ENCODE measurements around the gene MACROD2. TPM values are rescaled to one million over a fixed set of nuclear protein-coding genes. Genes with fewer than 3 reads are reported as not detected.

MACROD2 gene
- total RNA-seq, 1 experiment from 2014 or later, result 3.7 TPM

GRCh38 chr20:15020845-15021244 lies 1025.5 kb downstream of the MACROD2 start:
- no peak for ATAC-seq
- DNase-seq (ENCODE audit: low read depth, low spot score), result no peak
- ChIA-PET POLR2A (no interaction called here), RAD21 (ENCODE audit: low non-redundant PET in 1 of 2, low total read pairs in 2 of 2, uncharacterized antibody in 2 of 2, unreplicated experiment in 2 of 2) (no interaction called here), CTCF (no interaction called here)
- Histone ChIP-seq H3K4me1 (ENCODE audit: control insufficient read depth in 1 of 2, insufficient read depth in 2 of 2, low read length in 2 of 2) (no peaks in the 10 kb centered on the region), H3K79me2 (ENCODE audit: insufficient read depth, low read length) (no peaks in the 10 kb centered on the region), H4K20me1 (ENCODE audit: insufficient read depth) (no peaks in the 10 kb centered on the region), H3K27ac (ENCODE audit: low read depth, low read length) (no peak overlapping the region), H2AFZ (ENCODE audit: low read depth, low read length, poor library complexity, severe bottlenecking) (no peak overlapping the region), H3K4me3 (replicated peaks in 1 of 2; ENCODE audit: low read depth in 1 of 2, low read length in 2 of 2) (no peak overlapping the region), H3K9ac (ENCODE audit: low read length) (no peak overlapping the region), H3K27me3 (ENCODE audit: insufficient read depth, low read length) (no peaks in the 10 kb centered on the region), H3K36me3 (ENCODE audit: control insufficient read depth in 1 of 2, insufficient read depth in 2 of 2, low read length in 2 of 2) (no peaks in the 10 kb centered on the region), H3K9me2 (ENCODE audit: insufficient read depth) (no peaks in the 10 kb centered on the region), H3K9me3 (ENCODE audit: control insufficient read depth in 1 of 2, insufficient read depth in 1 of 2, low read depth in 1 of 2, low read length in 2 of 2) (no peaks in the 10 kb centered on the region), H3K4me2 (ENCODE audit: low read length) (no peak overlapping the region)
- no peak for TF ChIP-seq CBX3 (IDR thresholded peaks at IDR 0.05; ENCODE audit: low read depth)
- TF ChIP-seq CEBPB (IDR thresholded peaks at IDR 0.05; ENCODE audit: low read depth), result no peak
- TF ChIP-seq SIN3A (IDR thresholded peaks at IDR 0.05; ENCODE audit: low read depth), result no peak
- no peak for TF ChIP-seq ZNF274 (IDR thresholded peaks at IDR 0.05; ENCODE audit: low read depth, low read length)
- TF ChIP-seq TCF7L2 (IDR thresholded peaks at IDR 0.05; ENCODE audit: borderline replicate concordance, extremely low read depth, insufficient read depth, insufficient read length), result no peak
- no peak for TF ChIP-seq RAD21 (IDR thresholded peaks at IDR 0.05; ENCODE audit: low read depth)
- no peak for TF ChIP-seq POLR2A (IDR thresholded peaks at IDR 0.05; ENCODE audit: borderline replicate concordance, extremely low read depth, insufficient read depth, insufficient read length)
- no peak for TF ChIP-seq EZH2 (IDR thresholded peaks at IDR 0.05)
- no peak for TF ChIP-seq SP1 (IDR thresholded peaks at IDR 0.05; ENCODE audit: low read depth)
- TF ChIP-seq, protein P1, sequence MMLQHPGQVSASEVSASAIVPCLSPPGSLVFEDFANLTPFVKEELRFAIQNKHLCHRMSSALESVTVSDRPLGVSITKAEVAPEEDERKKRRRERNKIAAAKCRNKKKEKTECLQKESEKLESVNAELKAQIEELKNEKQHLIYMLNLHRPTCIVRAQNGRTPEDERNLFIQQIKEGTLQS (IDR thresholded peaks at IDR 0.05), result no peak
- TF ChIP-seq, protein P2, sequence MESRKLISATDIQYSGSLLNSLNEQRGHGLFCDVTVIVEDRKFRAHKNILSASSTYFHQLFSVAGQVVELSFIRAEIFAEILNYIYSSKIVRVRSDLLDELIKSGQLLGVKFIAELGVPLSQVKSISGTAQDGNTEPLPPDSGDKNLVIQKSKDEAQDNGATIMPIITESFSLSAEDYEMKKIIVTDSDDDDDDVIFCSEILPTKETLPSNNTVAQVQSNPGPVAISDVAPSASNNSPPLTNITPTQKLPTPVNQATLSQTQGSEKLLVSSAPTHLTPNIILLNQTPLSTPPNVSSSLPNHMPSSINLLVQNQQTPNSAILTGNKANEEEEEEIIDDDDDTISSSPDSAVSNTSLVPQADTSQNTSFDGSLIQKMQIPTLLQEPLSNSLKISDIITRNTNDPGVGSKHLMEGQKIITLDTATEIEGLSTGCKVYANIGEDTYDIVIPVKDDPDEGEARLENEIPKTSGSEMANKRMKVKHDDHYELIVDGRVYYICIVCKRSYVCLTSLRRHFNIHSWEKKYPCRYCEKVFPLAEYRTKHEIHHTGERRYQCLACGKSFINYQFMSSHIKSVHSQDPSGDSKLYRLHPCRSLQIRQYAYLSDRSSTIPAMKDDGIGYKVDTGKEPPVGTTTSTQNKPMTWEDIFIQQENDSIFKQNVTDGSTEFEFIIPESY (IDR thresholded peaks at IDR 0.05; ENCODE audit: extremely low read depth, insufficient replicate concordance, low read length), result no peak
- no peak for TF ChIP-seq EGR1 (IDR thresholded peaks at IDR 0.05; ENCODE audit: low read depth)
- TF ChIP-seq, protein P3, sequence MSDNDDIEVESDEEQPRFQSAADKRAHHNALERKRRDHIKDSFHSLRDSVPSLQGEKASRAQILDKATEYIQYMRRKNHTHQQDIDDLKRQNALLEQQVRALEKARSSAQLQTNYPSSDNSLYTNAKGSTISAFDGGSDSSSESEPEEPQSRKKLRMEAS (IDR thresholded peaks at IDR 0.05), result no peak
- TF ChIP-seq YY1 (IDR thresholded peaks at IDR 0.05; ENCODE audit: extremely low read depth, insufficient replicate concordance, low read depth, low read length), result no peak
- no peak for TF ChIP-seq ZFX (IDR thresholded peaks at IDR 0.05)
- TF ChIP-seq FOSL1 (IDR thresholded peaks at IDR 0.05; ENCODE audit: low read depth), result no peak
- TF ChIP-seq, protein P4, sequence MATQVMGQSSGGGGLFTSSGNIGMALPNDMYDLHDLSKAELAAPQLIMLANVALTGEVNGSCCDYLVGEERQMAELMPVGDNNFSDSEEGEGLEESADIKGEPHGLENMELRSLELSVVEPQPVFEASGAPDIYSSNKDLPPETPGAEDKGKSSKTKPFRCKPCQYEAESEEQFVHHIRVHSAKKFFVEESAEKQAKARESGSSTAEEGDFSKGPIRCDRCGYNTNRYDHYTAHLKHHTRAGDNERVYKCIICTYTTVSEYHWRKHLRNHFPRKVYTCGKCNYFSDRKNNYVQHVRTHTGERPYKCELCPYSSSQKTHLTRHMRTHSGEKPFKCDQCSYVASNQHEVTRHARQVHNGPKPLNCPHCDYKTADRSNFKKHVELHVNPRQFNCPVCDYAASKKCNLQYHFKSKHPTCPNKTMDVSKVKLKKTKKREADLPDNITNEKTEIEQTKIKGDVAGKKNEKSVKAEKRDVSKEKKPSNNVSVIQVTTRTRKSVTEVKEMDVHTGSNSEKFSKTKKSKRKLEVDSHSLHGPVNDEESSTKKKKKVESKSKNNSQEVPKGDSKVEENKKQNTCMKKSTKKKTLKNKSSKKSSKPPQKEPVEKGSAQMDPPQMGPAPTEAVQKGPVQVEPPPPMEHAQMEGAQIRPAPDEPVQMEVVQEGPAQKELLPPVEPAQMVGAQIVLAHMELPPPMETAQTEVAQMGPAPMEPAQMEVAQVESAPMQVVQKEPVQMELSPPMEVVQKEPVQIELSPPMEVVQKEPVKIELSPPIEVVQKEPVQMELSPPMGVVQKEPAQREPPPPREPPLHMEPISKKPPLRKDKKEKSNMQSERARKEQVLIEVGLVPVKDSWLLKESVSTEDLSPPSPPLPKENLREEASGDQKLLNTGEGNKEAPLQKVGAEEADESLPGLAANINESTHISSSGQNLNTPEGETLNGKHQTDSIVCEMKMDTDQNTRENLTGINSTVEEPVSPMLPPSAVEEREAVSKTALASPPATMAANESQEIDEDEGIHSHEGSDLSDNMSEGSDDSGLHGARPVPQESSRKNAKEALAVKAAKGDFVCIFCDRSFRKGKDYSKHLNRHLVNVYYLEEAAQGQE (IDR thresholded peaks at IDR 0.05; ENCODE audit: low read depth), result no peak
- no peak for TF ChIP-seq ELF1 (IDR thresholded peaks at IDR 0.05; ENCODE audit: borderline replicate concordance, low read depth)
- TF ChIP-seq EZH2phosphoT487 (IDR thresholded peaks at IDR 0.05; ENCODE audit: borderline replicate concordance), result no peak
- TF ChIP-seq CTCF (IDR thresholded peaks at IDR 0.05 in 2 of 3, conservative IDR thresholded peaks at IDR 0.05 in 1 of 3; ENCODE audit: borderline replicate concordance in 1 of 3, insufficient read depth in 1 of 3, low read depth in 2 of 3, low read length in 2 of 3), result no peak
- intact Hi-C loops (cut with micrococcal nuclease), result no loop called here
- no TSS peak for BruUV-seq (replicated peaks)

Data from HCT116 (cell line).